ENCODE measurements around the gene FSTL4. TPM values are rescaled to one million over a fixed set of nuclear protein-coding genes. Genes with fewer than 3 reads are reported as not detected.

FSTL4 gene
- polyA plus RNA-seq, 1 donor from 2014 or later: 0.57 TPM

DNA sequence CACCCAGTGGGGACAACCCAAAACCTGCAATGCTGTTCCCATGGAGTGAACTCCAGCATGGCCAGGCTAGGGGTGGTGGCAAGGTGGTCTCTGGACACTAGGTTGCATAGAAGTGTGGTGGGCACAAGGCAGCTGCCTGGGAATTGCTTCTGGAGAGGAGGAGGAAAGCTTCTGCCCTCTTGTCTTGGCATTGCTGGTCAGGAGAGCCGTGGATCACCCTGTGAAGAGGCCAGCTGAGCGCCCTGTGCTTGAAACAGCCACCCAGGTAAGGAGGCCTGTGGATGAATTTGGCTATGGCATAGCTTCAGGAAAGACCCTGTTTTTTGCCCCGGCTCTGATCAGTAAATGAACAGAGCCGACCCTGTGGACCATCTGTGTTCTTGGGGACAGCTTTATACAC is 287.4 kb downstream of the FSTL4 start:
- Histone ChIP-seq H3K79me2 (replicated peaks; ENCODE audit: insufficient read depth, low read length) (no peaks in the 10 kb centered on the region), H4K20me1 (ENCODE audit: insufficient read depth) (no peaks in the 10 kb centered on the region), H3K4me2 (ENCODE audit: low read length) (no peak overlapping the region), H3K9ac (ENCODE audit: low read length) (no peak overlapping the region), H3K9me2 (ENCODE audit: insufficient read depth, low read length) (no peaks in the 10 kb centered on the region), H3K36me3 (ENCODE audit: insufficient read depth, low read length) (no peaks in the 10 kb centered on the region), H2AFZ (ENCODE audit: low read depth, low read length) (no peak overlapping the region), H3K4me3 (ENCODE audit: low read length) (no peak overlapping the region), H3K27me3 (ENCODE audit: insufficient read depth, low read depth, low read length) (no peaks in the 10 kb centered on the region), H3K9me3 (ENCODE audit: low read length) (no peaks in the 10 kb centered on the region), H3F3A (ENCODE audit: insufficient read depth, low read length, poor library complexity, severe bottlenecking) (no peaks in the 10 kb centered on the region), H3K27ac (ENCODE audit: low read length) (no peak overlapping the region)
- TF ChIP-seq, protein P1, sequence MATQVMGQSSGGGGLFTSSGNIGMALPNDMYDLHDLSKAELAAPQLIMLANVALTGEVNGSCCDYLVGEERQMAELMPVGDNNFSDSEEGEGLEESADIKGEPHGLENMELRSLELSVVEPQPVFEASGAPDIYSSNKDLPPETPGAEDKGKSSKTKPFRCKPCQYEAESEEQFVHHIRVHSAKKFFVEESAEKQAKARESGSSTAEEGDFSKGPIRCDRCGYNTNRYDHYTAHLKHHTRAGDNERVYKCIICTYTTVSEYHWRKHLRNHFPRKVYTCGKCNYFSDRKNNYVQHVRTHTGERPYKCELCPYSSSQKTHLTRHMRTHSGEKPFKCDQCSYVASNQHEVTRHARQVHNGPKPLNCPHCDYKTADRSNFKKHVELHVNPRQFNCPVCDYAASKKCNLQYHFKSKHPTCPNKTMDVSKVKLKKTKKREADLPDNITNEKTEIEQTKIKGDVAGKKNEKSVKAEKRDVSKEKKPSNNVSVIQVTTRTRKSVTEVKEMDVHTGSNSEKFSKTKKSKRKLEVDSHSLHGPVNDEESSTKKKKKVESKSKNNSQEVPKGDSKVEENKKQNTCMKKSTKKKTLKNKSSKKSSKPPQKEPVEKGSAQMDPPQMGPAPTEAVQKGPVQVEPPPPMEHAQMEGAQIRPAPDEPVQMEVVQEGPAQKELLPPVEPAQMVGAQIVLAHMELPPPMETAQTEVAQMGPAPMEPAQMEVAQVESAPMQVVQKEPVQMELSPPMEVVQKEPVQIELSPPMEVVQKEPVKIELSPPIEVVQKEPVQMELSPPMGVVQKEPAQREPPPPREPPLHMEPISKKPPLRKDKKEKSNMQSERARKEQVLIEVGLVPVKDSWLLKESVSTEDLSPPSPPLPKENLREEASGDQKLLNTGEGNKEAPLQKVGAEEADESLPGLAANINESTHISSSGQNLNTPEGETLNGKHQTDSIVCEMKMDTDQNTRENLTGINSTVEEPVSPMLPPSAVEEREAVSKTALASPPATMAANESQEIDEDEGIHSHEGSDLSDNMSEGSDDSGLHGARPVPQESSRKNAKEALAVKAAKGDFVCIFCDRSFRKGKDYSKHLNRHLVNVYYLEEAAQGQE (IDR thresholded peaks at IDR 0.05; ENCODE audit: borderline replicate concordance): no peak
- TF ChIP-seq POLR2AphosphoS5 (IDR thresholded peaks at IDR 0.05) (no peak), TAF1 (IDR thresholded peaks at IDR 0.05; ENCODE audit: low read depth) (no peak), EZH2 (IDR thresholded peaks at IDR 0.05; ENCODE audit: borderline replicate concordance, insufficient read depth, low read length, poor library complexity, severe bottlenecking) (no peak), MXI1 (conservative IDR thresholded peaks at IDR 0.05; ENCODE audit: poor library complexity, severe bottlenecking) (no peak), SMC3 (conservative IDR thresholded peaks at IDR 0.05; ENCODE audit: poor library complexity) (no peak), RAD21 (conservative IDR thresholded peaks at IDR 0.05) (no peak), EP300 (conservative IDR thresholded peaks at IDR 0.05; ENCODE audit: poor library complexity, severe bottlenecking) (no peak)
- TF ChIP-seq, protein P2, sequence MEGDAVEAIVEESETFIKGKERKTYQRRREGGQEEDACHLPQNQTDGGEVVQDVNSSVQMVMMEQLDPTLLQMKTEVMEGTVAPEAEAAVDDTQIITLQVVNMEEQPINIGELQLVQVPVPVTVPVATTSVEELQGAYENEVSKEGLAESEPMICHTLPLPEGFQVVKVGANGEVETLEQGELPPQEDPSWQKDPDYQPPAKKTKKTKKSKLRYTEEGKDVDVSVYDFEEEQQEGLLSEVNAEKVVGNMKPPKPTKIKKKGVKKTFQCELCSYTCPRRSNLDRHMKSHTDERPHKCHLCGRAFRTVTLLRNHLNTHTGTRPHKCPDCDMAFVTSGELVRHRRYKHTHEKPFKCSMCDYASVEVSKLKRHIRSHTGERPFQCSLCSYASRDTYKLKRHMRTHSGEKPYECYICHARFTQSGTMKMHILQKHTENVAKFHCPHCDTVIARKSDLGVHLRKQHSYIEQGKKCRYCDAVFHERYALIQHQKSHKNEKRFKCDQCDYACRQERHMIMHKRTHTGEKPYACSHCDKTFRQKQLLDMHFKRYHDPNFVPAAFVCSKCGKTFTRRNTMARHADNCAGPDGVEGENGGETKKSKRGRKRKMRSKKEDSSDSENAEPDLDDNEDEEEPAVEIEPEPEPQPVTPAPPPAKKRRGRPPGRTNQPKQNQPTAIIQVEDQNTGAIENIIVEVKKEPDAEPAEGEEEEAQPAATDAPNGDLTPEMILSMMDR (IDR thresholded peaks at IDR 0.05; ENCODE audit: poor library complexity, severe bottlenecking): no peak

DNA sequence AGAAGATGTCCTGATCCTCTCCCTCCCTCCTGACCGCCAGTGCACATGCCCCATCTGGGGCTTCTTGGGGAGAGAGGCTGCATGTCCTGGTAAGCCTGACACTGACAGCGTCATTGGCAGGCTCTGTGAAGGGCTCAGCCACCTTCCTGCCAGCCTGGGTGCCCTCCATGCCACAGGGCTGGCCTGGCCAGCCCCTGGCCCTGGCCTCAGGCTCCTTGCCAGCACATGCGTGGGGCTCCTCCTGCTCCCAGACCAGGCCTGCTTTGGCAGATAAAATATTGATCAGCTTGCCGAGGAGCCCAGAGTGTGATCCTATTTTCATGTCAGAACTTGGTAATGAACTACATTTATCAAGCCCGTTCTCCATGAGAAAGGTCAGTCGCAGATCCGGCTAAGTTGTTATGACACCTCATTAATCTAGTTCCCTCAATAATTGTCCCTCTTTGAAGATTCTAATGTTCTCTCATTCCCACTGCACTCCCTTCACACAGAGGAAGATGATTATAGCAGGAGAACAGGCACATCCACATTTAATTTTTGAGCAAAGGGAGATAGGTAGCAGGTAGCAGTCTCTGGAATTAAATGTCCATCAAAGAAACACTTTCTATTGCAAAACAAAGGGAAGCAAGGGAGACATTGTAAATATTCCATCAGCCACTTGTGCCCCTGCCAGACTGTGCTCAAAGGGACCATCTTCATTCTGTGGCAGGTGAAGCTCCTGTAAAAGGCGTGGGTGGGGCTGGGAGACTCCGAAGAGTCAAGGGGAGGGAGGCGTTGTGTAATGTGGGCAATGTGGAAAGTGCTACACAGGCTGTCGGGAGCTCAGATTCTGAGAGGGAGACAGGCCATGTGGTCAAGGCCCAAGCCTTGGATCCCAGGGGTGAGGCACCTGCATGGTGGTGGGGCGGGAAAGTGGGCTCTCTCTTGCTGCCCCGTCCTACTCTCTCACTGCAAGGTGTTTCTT is 288.6 kb downstream of the FSTL4 start:
- Histone ChIP-seq H3K9me3 (ENCODE audit: low read length) (no peaks in the 10 kb centered on the region), H3K27me3 (ENCODE audit: insufficient read depth, low read depth, low read length) (no peaks in the 10 kb centered on the region), H3K9ac (ENCODE audit: low read length) (no peak overlapping the region), H3K4me3 (ENCODE audit: low read length) (no peak overlapping the region), H3K4me2 (ENCODE audit: low read length) (no peak overlapping the region), H3K27ac (ENCODE audit: low read length) (no peak overlapping the region), H3F3A (ENCODE audit: insufficient read depth, low read length, poor library complexity, severe bottlenecking) (no peaks in the 10 kb centered on the region), H3K79me2 (replicated peaks; ENCODE audit: insufficient read depth, low read length) (no peaks in the 10 kb centered on the region), H3K36me3 (ENCODE audit: insufficient read depth, low read length) (no peaks in the 10 kb centered on the region), H4K20me1 (ENCODE audit: insufficient read depth) (no peaks in the 10 kb centered on the region), H3K9me2 (ENCODE audit: insufficient read depth, low read length) (no peaks in the 10 kb centered on the region), H2AFZ (ENCODE audit: low read depth, low read length) (no peak overlapping the region)
- TF ChIP-seq TAF1 (IDR thresholded peaks at IDR 0.05; ENCODE audit: low read depth) (no peak), EP300 (conservative IDR thresholded peaks at IDR 0.05; ENCODE audit: poor library complexity, severe bottlenecking) (no peak), POLR2AphosphoS5 (IDR thresholded peaks at IDR 0.05) (no peak), EZH2 (IDR thresholded peaks at IDR 0.05; ENCODE audit: borderline replicate concordance, insufficient read depth, low read length, poor library complexity, severe bottlenecking) (no peak), RAD21 (conservative IDR thresholded peaks at IDR 0.05) (no peak), SMC3 (conservative IDR thresholded peaks at IDR 0.05; ENCODE audit: poor library complexity) (no peak), MXI1 (conservative IDR thresholded peaks at IDR 0.05; ENCODE audit: poor library complexity, severe bottlenecking) (no peak)
- TF ChIP-seq, protein P2 (IDR thresholded peaks at IDR 0.05; ENCODE audit: poor library complexity, severe bottlenecking): no peak
- TF ChIP-seq, protein P1 (IDR thresholded peaks at IDR 0.05; ENCODE audit: borderline replicate concordance): no peak

Measured in neural cell (in vitro differentiated cells).